ENCODE results near the gene FXR1. TPM values are rescaled to one million over a fixed set of nuclear protein-coding genes. Genes with fewer than 3 reads are reported as not detected.
"Not testable (repeated sequence)": the region's sequence is repeated elsewhere in the genome, so short reads cannot be mapped to it uniquely, and the experiment has no call there.

FXR1 gene
- total RNA-seq: 100 to 1,000 TPM in 1 of 4 donors, 10 to 100 TPM in 3; 62.0 to 118 (median 76.8) TPM

DNA sequence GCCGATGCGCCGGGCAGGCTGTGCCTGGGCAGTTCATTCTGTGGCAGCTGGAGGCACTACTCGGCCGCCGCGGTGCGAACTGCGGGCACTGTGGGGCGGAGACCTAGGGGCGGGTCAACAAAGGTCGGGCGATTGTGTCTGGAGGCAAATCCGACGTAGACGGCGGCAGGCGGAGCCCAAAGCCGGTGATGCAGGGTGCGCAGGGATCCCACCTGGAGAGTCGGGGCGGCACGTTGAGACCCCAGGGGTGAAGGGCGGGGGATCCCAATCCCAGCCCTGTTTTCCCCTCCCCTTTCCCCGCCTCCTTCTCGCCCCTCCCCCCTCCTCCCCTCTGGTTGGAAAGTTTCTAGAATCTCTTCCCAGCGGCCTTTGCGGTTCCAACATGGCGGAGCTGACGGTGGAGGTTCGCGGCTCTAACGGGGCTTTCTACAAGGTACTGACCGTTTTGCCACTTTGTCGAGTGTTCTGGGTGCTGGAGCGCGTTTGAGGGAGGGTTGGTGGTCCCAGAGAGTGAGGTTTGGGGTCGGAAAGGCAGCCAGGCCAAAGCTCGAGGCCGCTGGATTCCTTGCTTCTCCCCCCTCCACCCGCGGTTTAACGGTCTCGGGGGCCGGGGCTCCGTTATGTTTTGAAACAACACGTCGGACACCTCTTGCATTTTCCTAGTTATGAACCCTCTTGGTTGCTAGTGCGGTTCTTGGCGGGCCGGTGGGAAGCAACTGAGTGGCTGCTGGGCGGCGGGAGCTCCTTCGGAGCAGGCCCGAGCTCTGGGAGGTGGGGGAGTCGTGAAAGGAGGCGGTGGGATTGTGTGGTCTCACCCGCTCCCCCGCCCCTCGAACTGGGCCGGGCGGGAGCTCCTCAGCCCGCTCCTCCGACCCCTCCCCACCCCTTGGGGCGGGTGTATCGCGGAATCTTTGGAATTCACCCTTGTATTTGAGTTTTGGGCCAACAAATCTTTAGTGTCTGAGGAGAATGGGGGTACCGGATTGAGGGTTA, at the start of gene FXR1:
TSS of gene FXR1 (plus strand) at position 367 of the 993 bp plus-strand sequence. CDS start at position 383, 16 bp downstream.
- DNase-seq (ENCODE audit: low spot score in 2 of 2): peak; percentile 91 to 94
- Histone ChIP-seq H3K27ac (peak within 1 kb of the TSS; percentile 96), H3K36me3 (peaks cover 7% of the 10 kb centered on the region), H3K4me1 (peaks cover 28% of the 10 kb centered on the region), H3K9me3 (no peaks in the 10 kb centered on the region), H3K27me3 (no peaks in the 10 kb centered on the region), H3K4me3 (peak within 1 kb of the TSS; percentile 98)
- under 1% methylated on average over 52 of the region's 68 CpGs for WGBS
- TF ChIP-seq POLR2AphosphoS5 (IDR thresholded peaks at IDR 0.05): no peak
- no peak for TF ChIP-seq EP300 (IDR thresholded peaks at IDR 0.05)
- TF ChIP-seq, protein P1, sequence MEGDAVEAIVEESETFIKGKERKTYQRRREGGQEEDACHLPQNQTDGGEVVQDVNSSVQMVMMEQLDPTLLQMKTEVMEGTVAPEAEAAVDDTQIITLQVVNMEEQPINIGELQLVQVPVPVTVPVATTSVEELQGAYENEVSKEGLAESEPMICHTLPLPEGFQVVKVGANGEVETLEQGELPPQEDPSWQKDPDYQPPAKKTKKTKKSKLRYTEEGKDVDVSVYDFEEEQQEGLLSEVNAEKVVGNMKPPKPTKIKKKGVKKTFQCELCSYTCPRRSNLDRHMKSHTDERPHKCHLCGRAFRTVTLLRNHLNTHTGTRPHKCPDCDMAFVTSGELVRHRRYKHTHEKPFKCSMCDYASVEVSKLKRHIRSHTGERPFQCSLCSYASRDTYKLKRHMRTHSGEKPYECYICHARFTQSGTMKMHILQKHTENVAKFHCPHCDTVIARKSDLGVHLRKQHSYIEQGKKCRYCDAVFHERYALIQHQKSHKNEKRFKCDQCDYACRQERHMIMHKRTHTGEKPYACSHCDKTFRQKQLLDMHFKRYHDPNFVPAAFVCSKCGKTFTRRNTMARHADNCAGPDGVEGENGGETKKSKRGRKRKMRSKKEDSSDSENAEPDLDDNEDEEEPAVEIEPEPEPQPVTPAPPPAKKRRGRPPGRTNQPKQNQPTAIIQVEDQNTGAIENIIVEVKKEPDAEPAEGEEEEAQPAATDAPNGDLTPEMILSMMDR (IDR thresholded peaks at IDR 0.05): peak; percentile 44 to 94
- TF ChIP-seq POLR2A (IDR thresholded peaks at IDR 0.05): peak in 1 of 2 donors; percentile 62

DNA sequence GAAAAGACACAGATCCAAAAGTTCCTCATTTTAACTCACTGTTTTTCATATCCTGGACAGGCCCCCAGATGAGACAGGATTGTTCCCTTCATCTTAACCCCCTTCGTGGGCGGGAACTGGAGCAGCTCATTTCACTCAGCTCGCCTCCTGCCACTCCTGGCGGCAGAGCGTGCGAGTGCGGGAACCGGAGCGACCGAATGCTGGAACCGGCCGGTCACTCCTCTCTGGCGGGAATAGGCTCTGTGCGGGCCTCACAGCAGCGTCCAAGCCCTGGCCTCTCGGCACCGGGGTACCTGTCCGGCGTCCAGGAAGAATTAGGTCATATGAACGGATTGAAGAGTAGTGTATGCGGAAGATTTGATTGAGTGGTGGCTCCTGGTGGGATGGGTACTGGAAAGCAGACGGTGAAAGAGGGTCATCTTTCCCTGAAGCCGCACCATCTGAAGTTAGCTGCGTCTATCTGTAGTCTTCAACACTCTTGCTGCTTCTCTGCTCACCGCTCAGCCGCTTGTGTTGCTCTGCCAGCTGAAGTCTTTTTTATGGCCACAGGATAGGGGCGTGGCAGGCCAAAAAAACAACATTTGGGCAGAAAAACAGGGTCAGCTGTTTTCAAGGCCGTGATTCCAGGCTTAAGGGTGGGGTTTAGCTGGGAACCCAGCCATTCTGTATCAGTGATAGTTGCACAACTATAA, 42.3 kb upstream of the FXR1 start:
- peak overlapping the region; percentile 55 for H3K27ac ChIP-seq
- H3K36me3 ChIP-seq: no peaks in the 10 kb centered on the region
- H3K4me3 ChIP-seq: peak overlapping the region; percentile 51
- peak; percentile 67 to 81 for DNase-seq (ENCODE audit: low spot score in 2 of 2)
- no peaks in the 10 kb centered on the region for H3K9me3 ChIP-seq
- peaks cover 3% of the 10 kb centered on the region for H3K27me3 ChIP-seq
- H3K4me1 ChIP-seq: peaks cover 15% of the 10 kb centered on the region
- TF ChIP-seq, protein P1 (IDR thresholded peaks at IDR 0.05): peak in 1 of 2 donors; percentile 5
- no peak for TF ChIP-seq EP300 (IDR thresholded peaks at IDR 0.05)
- WGBS: 10% methylated on average over 26 of the region's 28 CpGs

DNA sequence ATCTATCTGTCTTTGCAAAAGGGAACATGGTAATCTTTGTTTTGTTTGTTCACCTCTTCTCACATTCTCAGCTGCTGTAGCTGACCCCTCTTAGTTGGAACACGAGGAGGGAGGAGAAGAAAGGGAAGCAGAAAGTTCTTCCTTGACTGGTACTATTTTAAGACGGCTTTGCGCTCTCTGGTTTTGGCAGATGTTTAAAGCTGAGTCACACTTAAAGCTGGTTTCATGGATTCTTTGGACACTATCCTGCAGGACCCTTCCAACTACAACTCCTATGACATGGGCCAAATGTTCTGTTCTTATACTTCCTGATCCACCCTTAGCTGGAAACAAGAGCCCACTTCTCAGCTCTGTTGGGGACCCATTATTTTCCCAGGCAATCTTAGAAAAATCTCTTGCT, 40.6 kb upstream of the FXR1 start:
- Histone ChIP-seq H3K4me3 (no peak overlapping the region), H3K27me3 (peaks cover 3% of the 10 kb centered on the region), H3K27ac (peak overlapping the region; percentile 33), H3K36me3 (no peaks in the 10 kb centered on the region), H3K4me1 (peaks cover 15% of the 10 kb centered on the region), H3K9me3 (no peaks in the 10 kb centered on the region)
- WGBS: 19% methylated on average over 3 of the region's 3 CpGs
- no peak for DNase-seq (ENCODE audit: low spot score in 2 of 2)
- TF ChIP-seq POLR2A (IDR thresholded peaks at IDR 0.05) (no peak), EP300 (IDR thresholded peaks at IDR 0.05) (no peak), POLR2AphosphoS5 (IDR thresholded peaks at IDR 0.05) (no peak)
- TF ChIP-seq, protein P1 (IDR thresholded peaks at IDR 0.05): no peak

DNA sequence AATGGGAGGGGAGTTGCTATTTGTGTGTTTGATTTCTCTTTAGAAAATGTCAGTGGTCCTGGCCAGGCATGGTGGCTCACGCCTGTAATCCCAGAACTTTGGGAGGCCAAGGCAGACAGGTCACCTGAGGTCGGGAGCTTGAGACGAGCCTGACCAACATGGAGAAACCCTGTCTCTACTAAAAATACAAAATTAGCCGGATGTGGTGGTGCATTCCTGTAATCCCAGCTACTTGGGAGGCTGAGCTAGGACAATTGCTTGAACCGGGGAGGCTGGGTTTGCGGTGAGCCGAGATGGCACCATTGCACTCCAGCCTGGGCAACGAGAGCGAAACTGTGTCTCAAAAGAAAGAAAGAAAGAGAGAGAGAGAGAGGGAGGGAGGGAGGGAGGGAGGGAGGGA, 40.0 kb upstream of the FXR1 start:
- not testable (repeated sequence) for H3K9me3 ChIP-seq; H3K36me3 ChIP-seq; H3K4me3 ChIP-seq; H3K27me3 ChIP-seq; H3K27ac ChIP-seq; DNase-seq (ENCODE audit: low spot score in 2 of 2)
- peaks cover 15% of the 10 kb centered on the region for H3K4me1 ChIP-seq
- WGBS: 89% methylated on average over 9 of the region's 9 CpGs

DNA sequence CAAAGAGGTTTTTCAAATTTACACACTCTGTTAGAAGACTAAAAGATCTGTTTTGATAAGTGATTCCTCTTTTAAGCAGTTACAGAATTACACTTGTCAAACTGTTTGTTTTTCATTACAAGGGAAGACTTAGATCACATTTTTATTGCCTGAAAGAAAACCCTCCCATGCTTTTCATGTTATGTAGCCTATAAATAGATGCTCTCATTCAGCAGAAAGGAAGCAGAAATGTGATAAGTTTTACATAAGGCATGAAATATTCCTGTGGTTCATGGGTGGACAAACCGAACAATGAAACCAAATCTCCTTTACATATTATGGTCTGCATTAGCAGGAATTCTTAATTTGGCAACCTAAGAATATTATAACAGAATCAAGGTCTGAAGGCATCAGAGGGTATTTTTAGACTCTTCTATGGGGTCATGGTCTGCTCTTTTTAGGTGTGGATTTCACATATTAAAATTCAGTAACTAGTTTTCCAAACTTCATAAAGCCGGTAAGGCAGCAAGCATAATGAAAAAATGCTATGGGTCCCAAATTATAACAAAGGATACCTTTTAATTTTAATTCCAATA, 37.3 kb upstream of the FXR1 start:
- TF ChIP-seq, protein P1 (IDR thresholded peaks at IDR 0.05): no peak
- TF ChIP-seq POLR2A (IDR thresholded peaks at IDR 0.05) (no peak), EP300 (IDR thresholded peaks at IDR 0.05) (no peak), POLR2AphosphoS5 (IDR thresholded peaks at IDR 0.05) (no peak)
- H3K4me3 ChIP-seq: no peak overlapping the region
- no peak overlapping the region for H3K27ac ChIP-seq
- no peaks in the 10 kb centered on the region for H3K27me3 ChIP-seq
- no peak for DNase-seq (ENCODE audit: low spot score in 2 of 2)
- no peaks in the 10 kb centered on the region for H3K36me3 ChIP-seq
- WGBS: 76% methylated on average over 2 of the region's 2 CpGs
- H3K4me1 ChIP-seq: peaks cover 9% of the 10 kb centered on the region
- H3K9me3 ChIP-seq: no peaks in the 10 kb centered on the region

Measured in suprapubic skin (tissue), 4 donors.